B cell (primary cell): ENCODE data around the gene ZFYVE16. TPM values are rescaled to one million over a fixed set of nuclear protein-coding genes. Genes with fewer than 3 reads are reported as not detected.

ENCODE experiments used
- ATAC-seq: fragments of 200-7000 bp; cut with Tn5 transposase; one replicate; pipeline ENCODE4 v1.10.0; 2021; ENCODE audit warnings: low read depth, mild to moderate bottlenecking, moderate number of reproducible peaks, moderate library complexity
- CTCF ChIA-PET: fragments of 350-600 bp; sonication (Branson Sonifier 250); formaldehyde crosslinking; loops from one replicate; lab custom pipeline; 2021; ENCODE audit warnings: antibody characterized with exemption, inconsistent platforms; lab: Charles Lee
- POLR2A ChIA-PET: fragments of 350-600 bp; sonication (Branson Sonifier 250); formaldehyde crosslinking; loops from one replicate; lab custom pipeline; 2021; ENCODE audit warnings: antibody characterized with exemption; lab: Charles Lee
- DNase-seq: peaks from one replicate; pipeline ENCODE4 v3.0.0; 2013
- H2AFZ ChIP-seq: 2 replicates; pipeline ENCODE4 v1.6.1; 2012; ENCODE audit warnings: mild to moderate bottlenecking, low read depth, low read length; ENCODE audit not compliant: insufficient read depth, poor library complexity, severe bottlenecking
- H3K27ac ChIP-seq, 2 donors: 1 replicate in 1 of 2; 2 replicates in 1 of 2; pipeline ENCODE4 v1.5.1; 2012 to 2013; ENCODE audit warnings: low read length in 2 of 2, mild to moderate bottlenecking in 2 of 2, moderate library complexity in 1 of 2
- H3K27me3 ChIP-seq, 4 experiments: fragments of 200-600 bp in 1 of 4; sonication (generic) in 1 of 4; replicated peaks in 1 of 4; 1 replicate in 2 of 4; 2 replicates in 2 of 4; pipeline versions ENCODE4 v1.6.1 to v1.7.0; 2013 to 2016; ENCODE audit warnings: low read length in 3 of 4, mild to moderate bottlenecking in 2 of 4, mixed read lengths in 1 of 4, moderate library complexity in 1 of 4; ENCODE audit not compliant: insufficient read depth in 4 of 4, control insufficient read depth in 3 of 4; ENCODE audit errors: control extremely low read depth in 1 of 4
- H3K36me3 ChIP-seq, 2 experiments: replicated peaks in 1 of 2; 1 replicate in 1 of 2; 2 replicates in 1 of 2; pipeline versions ENCODE4 v1.6.1 to v1.7.1; 2013; ENCODE audit warnings: low read length in 1 of 2; ENCODE audit not compliant: insufficient read depth in 2 of 2, control insufficient read depth in 1 of 2; ENCODE audit errors: control extremely low read depth in 1 of 2, extremely low read depth in 1 of 2
- H3K4me1 ChIP-seq, 2 donors: fragments of 200-600 bp in 1 of 2; sonication (generic) in 1 of 2; 1 replicate in 1 of 2; 2 replicates in 1 of 2; pipeline versions ENCODE4 v1.5.1 to v1.6.1; 2013 to 2017; ENCODE audit warnings: low read length in 2 of 2; ENCODE audit not compliant: control insufficient read depth in 2 of 2, insufficient read depth in 2 of 2
- H3K4me2 ChIP-seq: replicated peaks from 2 replicates; pipeline ENCODE3; 2012; ENCODE audit warnings: mild to moderate bottlenecking, low read depth, low read length; ENCODE audit not compliant: poor library complexity, severe bottlenecking
- H3K4me3 ChIP-seq, 5 experiments: fragments of 200-600 bp in 1 of 5; sonication (generic) in 1 of 5; 1 replicate in 3 of 5; 2 replicates in 2 of 5; pipeline versions ENCODE4 v1.5.1 to v1.7.0; 2011 to 2016; ENCODE audit warnings: low read length in 4 of 5, mild to moderate bottlenecking in 4 of 5, low read depth in 2 of 5, control low read depth in 1 of 5, moderate library complexity in 1 of 5; ENCODE audit not compliant: insufficient read depth in 1 of 5; ENCODE audit errors: control extremely low read depth in 1 of 5, extremely low read depth in 1 of 5
- H3K79me2 ChIP-seq: fragments of 200-600 bp; sonication (generic); one replicate; pipeline ENCODE4 v1.6.0; 2016; ENCODE audit warnings: low read length; ENCODE audit not compliant: control insufficient read depth, insufficient read depth
- H3K9ac ChIP-seq: fragments of 200-600 bp; sonication (generic); 2 replicates; pipeline ENCODE4 v1.6.1; 2017; ENCODE audit warnings: mild to moderate bottlenecking, low read length, moderate library complexity
- H3K9me3 ChIP-seq, 3 donors: one replicate each; pipeline versions ENCODE4 v1.6.1 to v1.7.1; 2013; ENCODE audit warnings: low read length in 2 of 3; ENCODE audit not compliant: control insufficient read depth in 2 of 3, insufficient read depth in 1 of 3; ENCODE audit errors: control extremely low read depth in 1 of 3
- H4K20me1 ChIP-seq: 2 replicates; pipeline ENCODE4 v1.6.0; 2012; ENCODE audit warnings: mild to moderate bottlenecking, low read length; ENCODE audit not compliant: insufficient read depth, control insufficient read depth, poor library complexity, severe bottlenecking
- H3K27ac Mint-ChIP-seq: one replicate; pipeline ENCODE4 v1.8.0; 2021; ENCODE audit warnings: mixed read lengths
- H3K27me3 Mint-ChIP-seq: one replicate; pipeline ENCODE4 v1.8.0; 2021; ENCODE audit warnings: mixed read lengths
- H3K4me1 Mint-ChIP-seq: one replicate; pipeline ENCODE4 v1.8.0; 2021; ENCODE audit warnings: mixed read lengths
- H3K4me3 Mint-ChIP-seq: one replicate; pipeline ENCODE4 v1.8.0; 2021; ENCODE audit warnings: mixed read lengths
- H3K9me3 Mint-ChIP-seq: one replicate; pipeline ENCODE4 v1.8.0; 2022; ENCODE audit warnings: mixed read lengths; ENCODE audit not compliant: insufficient read depth
- EZH2 ChIP-seq: IDR thresholded peaks from 2 replicates; pipeline ENCODE4 v1.6.1; 2012; ENCODE audit warnings: borderline replicate concordance, low read depth, mild to moderate bottlenecking, moderate library complexity, low read length; ENCODE audit not compliant: insufficient read depth, poor library complexity, severe bottlenecking
- WGBS: methylation state at CpG from one replicate; pipeline ENCODE4 v1.1.5; 2013; ENCODE audit warnings: missing lambda C conversion rate; ENCODE audit not compliant: insufficient coverage; 5-methylcytosine and 5-hydroxymethylcytosine counted together
- intact Hi-C: fragments of 100-400 bp; cut with micrococcal nuclease; formaldehyde crosslinking; loops from one replicate; pipeline ENCODE4 v1.10.0; 2022
- polyA plus RNA-seq: library from polyadenylated mRNA; depleted of rRNA; stranded (reverse); fragments of >200 nt; gene quantifications from 2 replicates; pipeline ENCODE4 v1.2.3, GENCODE V29; 2012
- total RNA-seq, 2 donors: library from RNA; stranded (reverse); fragments of 120-200 nt in 1 of 2; gene quantifications; 1 replicate in 1 of 2; 2 replicates in 1 of 2; pipeline versions ENCODE4 v1.2.3 to v1.2.4, GENCODE V29; 2013 to 2022
- TF ChIP-seq, protein P1 (sequence below): fragments of 200-600 bp; IDR thresholded peaks from one replicate; pipeline ENCODE4 v1.8.0; 2022; ENCODE audit warnings: antibody characterized with exemption, mild to moderate bottlenecking

The ZFYVE16 gene
- total and polyA plus RNA-seq, 2 donors (not counting 1 experiment from before 2014, with no cell fraction given) = 4.7 to 38.3 TPM

DNA sequence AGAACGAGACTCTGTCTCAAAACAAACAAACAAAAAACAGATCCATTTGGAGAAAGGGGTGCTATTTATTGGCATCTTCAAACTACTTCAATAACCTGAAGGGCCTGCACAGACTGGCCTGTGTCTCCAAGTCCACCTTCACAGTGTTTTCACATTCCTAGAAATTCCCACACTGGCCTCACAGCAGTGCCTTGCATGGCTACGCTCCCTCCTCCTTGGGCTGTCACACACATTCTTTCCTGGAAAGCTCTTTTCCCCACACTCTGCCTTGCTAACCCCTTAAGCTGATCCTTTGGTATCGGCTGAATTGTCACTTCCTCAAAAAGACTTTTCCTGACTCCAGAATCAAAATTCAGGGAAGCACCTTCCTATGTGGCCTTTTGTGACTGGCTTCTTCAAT is 99.8 kb downstream of the ZFYVE16 start:
- ChIA-PET POLR2A (interaction anchor here (0.7 kb wide), 1 partner anchor 380 kb away, joined by 4 read pairs; no protein-coding TSS in a partner anchor), CTCF (no interaction called here)
- no peak overlapping the region for H3K9ac ChIP-seq
- no peaks in the 10 kb centered on the region for H3K79me2 ChIP-seq
- WGBS = 92% methylated on average over 1 of the region's 3 CpGs
- H3K27ac ChIP-seq = no peak overlapping the region
- no peak for TF ChIP-seq EZH2
- TF ChIP-seq, protein P1, sequence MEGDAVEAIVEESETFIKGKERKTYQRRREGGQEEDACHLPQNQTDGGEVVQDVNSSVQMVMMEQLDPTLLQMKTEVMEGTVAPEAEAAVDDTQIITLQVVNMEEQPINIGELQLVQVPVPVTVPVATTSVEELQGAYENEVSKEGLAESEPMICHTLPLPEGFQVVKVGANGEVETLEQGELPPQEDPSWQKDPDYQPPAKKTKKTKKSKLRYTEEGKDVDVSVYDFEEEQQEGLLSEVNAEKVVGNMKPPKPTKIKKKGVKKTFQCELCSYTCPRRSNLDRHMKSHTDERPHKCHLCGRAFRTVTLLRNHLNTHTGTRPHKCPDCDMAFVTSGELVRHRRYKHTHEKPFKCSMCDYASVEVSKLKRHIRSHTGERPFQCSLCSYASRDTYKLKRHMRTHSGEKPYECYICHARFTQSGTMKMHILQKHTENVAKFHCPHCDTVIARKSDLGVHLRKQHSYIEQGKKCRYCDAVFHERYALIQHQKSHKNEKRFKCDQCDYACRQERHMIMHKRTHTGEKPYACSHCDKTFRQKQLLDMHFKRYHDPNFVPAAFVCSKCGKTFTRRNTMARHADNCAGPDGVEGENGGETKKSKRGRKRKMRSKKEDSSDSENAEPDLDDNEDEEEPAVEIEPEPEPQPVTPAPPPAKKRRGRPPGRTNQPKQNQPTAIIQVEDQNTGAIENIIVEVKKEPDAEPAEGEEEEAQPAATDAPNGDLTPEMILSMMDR = no peak
- no peaks in the 10 kb centered on the region for H3K9me3 ChIP-seq
- no peak overlapping the region for H3K27ac Mint-ChIP-seq
- no peak overlapping the region for H3K4me2 ChIP-seq
- H3K9me3 Mint-ChIP-seq = no peaks in the 10 kb centered on the region
- no peak overlapping the region for H3K4me3 Mint-ChIP-seq
- intact Hi-C loops = no loop called here
- ATAC-seq (no peak), DNase-seq (no peak)
- H2AFZ ChIP-seq = no peak overlapping the region
- no peaks in the 10 kb centered on the region for H3K27me3 ChIP-seq
- H3K4me1 Mint-ChIP-seq = peaks cover 6% of the 10 kb centered on the region
- H4K20me1 ChIP-seq = no peaks in the 10 kb centered on the region
- H3K27me3 Mint-ChIP-seq = peaks cover 7% of the 10 kb centered on the region
- H3K36me3 ChIP-seq = no peaks in the 10 kb centered on the region
- no peak overlapping the region for H3K4me3 ChIP-seq
- no peaks in the 10 kb centered on the region for H3K4me1 ChIP-seq

- no peak overlapping the region for H3K27ac ChIP-seq
- TF ChIP-seq EZH2 = no peak
- TF ChIP-seq, protein P1 = no peak
- H3K79me2 ChIP-seq = no peaks in the 10 kb centered on the region
- H3K4me1 ChIP-seq = no peaks in the 10 kb centered on the region
- H3K4me3 ChIP-seq = no peak overlapping the region
- intact Hi-C loops = no loop called here
- Mint-ChIP-seq H3K27me3 (peaks cover 7% of the 10 kb centered on the region), H3K27ac (no peak overlapping the region), H3K4me1 (peaks cover 4% of the 10 kb centered on the region), H3K9me3 (no peaks in the 10 kb centered on the region), H3K4me3 (no peak overlapping the region)
- H3K9me3 ChIP-seq = no peaks in the 10 kb centered on the region
- whole genome bisulfite sequencing = 100% methylated on average over 5 of the region's 6 CpGs
- ChIA-PET POLR2A (no interaction called here), CTCF (no interaction called here)
- H4K20me1 ChIP-seq = no peaks in the 10 kb centered on the region
- no peak for ATAC-seq
- H3K27me3 ChIP-seq = no peaks in the 10 kb centered on the region
- H3K9ac ChIP-seq = no peak overlapping the region
- H3K36me3 ChIP-seq = no peaks in the 10 kb centered on the region
- no peak for DNase-seq
- no peak overlapping the region for H3K4me2 ChIP-seq
- no peak overlapping the region for H2AFZ ChIP-seq
Measured at GRCh38 chr5:80508844-80509243, 101.0 kb downstream of the ZFYVE16 start.
